DLD1 (cell line): ENCODE measurements around the gene REEP5.

Experiments used
- in situ Hi-C: cut with HindIII; loops from 2 replicates; pipeline ENCODE4 v1.10.0; 2017; ENCODE audit warnings: low sequenced_read_pairs

The REEP5 gene

GRCh38 chr5:112848116-112848811, 73.8 kb downstream of the REEP5 start:
- in situ Hi-C loops: no loop called here

DNA sequence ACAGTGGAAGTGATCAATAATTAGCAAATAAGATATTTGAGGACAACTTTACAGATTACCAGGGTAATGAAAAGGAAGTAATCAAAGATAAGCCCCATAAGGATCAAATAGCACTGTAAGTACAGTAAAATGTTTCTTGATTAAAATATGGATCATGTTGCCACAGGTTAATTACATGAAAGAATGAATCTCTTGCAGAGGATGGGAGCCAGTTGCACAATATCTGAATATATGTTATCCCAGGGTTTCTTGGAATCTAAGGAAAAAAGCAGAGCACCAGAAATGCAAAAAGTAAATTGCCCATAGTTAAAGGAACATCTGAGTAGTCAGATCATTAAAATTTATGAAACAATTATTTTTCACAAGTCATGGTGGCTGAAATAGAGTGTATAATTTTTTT, 74.7 kb downstream of the REEP5 start:
- in situ Hi-C loops: no loop called here

DNA sequence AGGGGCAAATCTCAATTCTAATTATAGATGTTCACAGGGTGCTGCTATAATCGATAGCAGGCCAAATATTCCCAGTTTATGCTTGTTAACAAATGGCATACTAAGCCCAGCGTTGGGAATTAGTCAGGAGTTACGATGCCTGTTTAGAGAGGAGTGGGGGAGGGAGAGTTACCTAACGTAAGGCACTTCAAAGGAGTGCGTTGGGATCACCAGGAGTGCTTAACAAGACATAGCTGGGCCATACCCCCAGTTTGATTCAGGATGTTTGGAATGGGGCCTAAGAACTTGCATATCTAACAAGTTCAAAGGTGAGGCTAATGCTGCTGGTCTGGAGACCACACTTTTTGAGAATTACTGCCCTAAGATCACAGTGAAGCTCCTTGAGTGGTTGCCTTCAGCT, 75.5 kb downstream of the REEP5 start:
- in situ Hi-C loops: no loop called here

DNA sequence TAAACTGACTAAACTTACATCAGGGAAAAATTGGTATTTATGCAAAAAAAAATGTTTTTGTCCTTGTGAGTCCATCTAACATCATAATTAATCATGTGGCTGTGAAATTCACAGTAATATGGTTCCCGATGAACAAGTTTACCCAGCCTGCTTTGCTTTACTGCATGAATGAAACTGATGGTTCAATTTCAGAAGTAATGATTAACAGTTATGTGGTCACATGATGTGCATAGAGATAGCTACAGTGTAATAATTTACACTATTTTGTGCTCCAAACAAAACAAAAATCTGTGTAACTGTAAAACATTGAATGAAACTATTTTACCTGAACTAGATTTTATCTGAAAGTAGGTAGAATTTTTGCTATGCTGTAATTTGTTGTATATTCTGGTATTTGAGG, 77.5 kb downstream of the REEP5 start:
- in situ Hi-C loops: no loop called here

- in situ Hi-C loops: no loop called here
Measured at GRCh38 chr5:112833971-112834370, 88.1 kb downstream of the REEP5 start.

DNA sequence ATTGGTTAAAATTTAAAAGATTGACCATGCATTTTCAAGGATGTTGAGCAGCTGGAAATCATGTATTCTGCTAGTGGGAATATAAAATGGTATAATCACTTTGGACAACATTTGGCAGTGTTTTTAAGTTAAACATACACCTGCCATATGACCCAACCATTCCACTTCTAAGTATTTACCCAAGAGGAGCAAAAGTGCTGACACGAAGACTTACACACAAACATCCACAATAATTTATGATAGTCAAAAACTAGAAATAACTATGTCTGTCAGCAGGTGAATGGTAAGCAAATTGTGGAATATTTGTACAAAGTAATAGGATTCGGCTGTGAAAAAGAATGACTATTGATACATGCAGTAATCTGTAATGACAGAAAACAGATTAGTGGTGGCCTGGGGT, 91.6 kb downstream of the REEP5 start:
- in situ Hi-C loops: no loop called here
